K562 (cell line): Measurements from ENCODE around the gene SCYL1. TPM values are rescaled to one million over a fixed set of nuclear protein-coding genes. Genes with fewer than 3 reads are reported as not detected.

ENCODE experiments used
- ARID4B ChIP-seq: sonication (generic); formaldehyde crosslinking; IDR thresholded peaks from 2 replicates; pipeline ENCODE4 v1.8.0; 2022; ENCODE audit warnings: mild to moderate bottlenecking, missing genetic modification reagents
- CHD7 ChIP-seq: fragments of 200-600 bp; sonication (generic); IDR thresholded peaks from one replicate; pipeline ENCODE4 v1.6.1; 2012; ENCODE audit warnings: mild to moderate bottlenecking, low read depth, low read length, inconsistent platforms
- IFI16 ChIP-seq: fragments of 250-450 bp; sonication (Bioruptor Pico); IDR thresholded peaks from 2 replicates; pipeline ENCODE4 v2.1.2; 2022; ENCODE audit warnings: mild to moderate bottlenecking, inconsistent platforms
- MYBL2 ChIP-seq, 2 experiments: fragments of 450-650 bp in 1 of 2; sonication (generic) in 1 of 2; formaldehyde crosslinking in 1 of 2; IDR thresholded peaks; 2 replicates each; pipeline versions ENCODE4 v1.6.1 to v1.8.1; 2017 to 2022; ENCODE audit warnings: borderline replicate concordance in 1 of 2, inconsistent platforms in 1 of 2, low read depth in 1 of 2, mild to moderate bottlenecking in 1 of 2, missing genetic modification reagents in 1 of 2, moderate library complexity in 1 of 2
- POLR2A ChIP-seq: fragments of 450-650 bp; conservative IDR thresholded peaks from 2 replicates; pipeline ENCODE4 v1.6.1; 2016
- SMAD2 ChIP-seq: fragments of 150-350 bp; IDR thresholded peaks from 2 replicates; pipeline ENCODE4 v1.6.1; 2014; ENCODE audit warnings: low read depth, mild to moderate bottlenecking, low read length
- ZBTB1 ChIP-seq: sonication (generic); formaldehyde crosslinking; IDR thresholded peaks from 2 replicates; pipeline ENCODE4 v1.8.1; 2023; ENCODE audit warnings: missing genetic modification reagents, low read depth, mild to moderate bottlenecking, borderline replicate concordance
- ZNF197 ChIP-seq: fragments of 200-800 bp; sonication (Bioruptor generic); IDR thresholded peaks from 2 replicates; pipeline ENCODE4 v1.6.1; 2016; ENCODE audit warnings: low read depth, missing genetic modification characterization, missing compliant biosample characterization
- ZNF354B ChIP-seq: fragments of 250-450 bp; sonication (Bioruptor Pico); IDR thresholded peaks from 2 replicates; pipeline ENCODE4 v1.4.0; 2020
- ZNF431 ChIP-seq: sonication (generic); formaldehyde crosslinking; IDR thresholded peaks from 2 replicates; pipeline ENCODE4 v1.8.0; 2022; ENCODE audit warnings: mild to moderate bottlenecking, missing genetic modification reagents
- polyA plus RNA-seq, 8 experiments: library from polyadenylated mRNA; depleted of rRNA in 4 of 8; stranded (reverse) in 5 of 8; unstranded in 3 of 8; fragments of >200 nt; fragmentation: Nextera tagmentation in 2 of 8; fragmentation: Illumina TruSeq in 1 of 8; extraction: Ambion mirVana in 2 of 8; extraction: Trizol in 1 of 8; gene quantifications; 2 replicates each; pipeline versions ENCODE4 v1.2.1 to v1.2.3, GENCODE V29; 2011 to 2014; ENCODE audit warnings: inconsistent platforms in 1 of 8, missing spikeins in 1 of 8
- total RNA-seq, 7 experiments: library from RNA; depleted of rRNA in 6 of 7; stranded (reverse); fragments of >200 nt in 6 of 7; fragmentation: Illumina TruSeq in 2 of 7; extraction: Trizol in 2 of 7; gene quantifications; 2 replicates each; pipeline versions ENCODE4 v1.2.1 to v1.2.3, GENCODE V29; 2011 to 2021; ENCODE audit warnings: low replicate concordance in 1 of 7

The SCYL1 gene
- total and polyA plus RNA-seq, 9 of the 15 experiments (the other 6 are each of a cell fraction or from before 2014, with no cell fraction given): 1.9 to 145 (median 57.6) TPM

- TF ChIP-seq ZNF197 (CRISPR knock-in tag): 0 out of 2 replicates have a peak, but pooled peaks have one; percentile 36
- no peak for TF ChIP-seq ZNF354B (CRISPR knock-in tag)
- peak; percentile 67 for TF ChIP-seq POLR2A
- no peak for TF ChIP-seq CHD7
- TF ChIP-seq ZBTB1: no peak
- TF ChIP-seq ZNF431 (CRISPR knock-in tag): no peak; the same call in 1 of the 2 replicates
- no peak for TF ChIP-seq MYBL2 (IDR thresholded peaks at IDR 0.05; ENCODE audit: low read depth)
- no peak for TF ChIP-seq MYBL2 (CRISPR knock-in tag; IDR thresholded peaks at IDR 0.05; ENCODE audit: borderline replicate concordance)
- TF ChIP-seq ARID4B (CRISPR knock-in tag): no peak; the same call in 1 of the 2 replicates
- no peak for TF ChIP-seq SMAD2
- TF ChIP-seq IFI16: no peak
Observed at GRCh38 chr11:65574811-65575567, 50.1 kb downstream of the SCYL1 start (continued).
